T-cell (primary cell): ENCODE data around the gene SNX2. TPM values are rescaled to one million over a fixed set of nuclear protein-coding genes. Genes with fewer than 3 reads are reported as not detected.
A peak's percentile ranks its signal among the peaks of the same experiment; 100 is the strongest.
"Not testable (repeated sequence)": the region's sequence is repeated elsewhere in the genome, so short reads cannot be mapped to it uniquely, and the experiment has no call there.

Source experiments
- ATAC-seq, 4 experiments: fragments of 200-7000 bp in 3 of 4; fragments of 150-1000 bp in 1 of 4; cut with Tn5 transposase; replicated peaks in 1 of 4; 1 replicate in 3 of 4; 2 replicates in 1 of 4; pipeline ENCODE4 v1.10.0; 2021; ENCODE audit warnings: moderate library complexity in 3 of 4, mild to moderate bottlenecking in 2 of 4, moderate number of reproducible peaks in 1 of 4
- CTCF ChIA-PET, 2 donors: fragments of 300-600 bp; sonication (Branson Sonifier 250); formaldehyde crosslinking; loops; one replicate each; lab custom pipeline; 2022; ENCODE audit warnings: antibody characterized with exemption in 2 of 2; lab: Charles Lee
- POLR2A ChIA-PET, 2 donors: fragments of 300-600 bp; sonication (Branson Sonifier 250); formaldehyde crosslinking; loops; one replicate each; lab custom pipeline; 2022; ENCODE audit warnings: antibody characterized with exemption in 2 of 2; lab: Charles Lee
- DNase-seq, 35 experiments: peaks; one replicate each; pipeline versions ENCODE4 v3.0.0 to v3.0.0-alpha.2; 2013 to 2023
- H3K27ac ChIP-seq: one replicate; pipeline ENCODE4 v1.5.1; 2013; ENCODE audit warnings: low read length
- H3K27me3 ChIP-seq, 2 experiments: replicated peaks in 1 of 2; 1 replicate in 1 of 2; 2 replicates in 1 of 2; pipeline versions ENCODE4 v1.6.1 to v1.7.0; 2013; ENCODE audit warnings: low read length in 1 of 2, mixed read lengths in 1 of 2; ENCODE audit not compliant: control insufficient read depth in 2 of 2, insufficient read depth in 2 of 2; ENCODE audit errors: extremely low read depth in 1 of 2
- H3K36me3 ChIP-seq, 2 donors: 1 replicate in 1 of 2; 2 replicates in 1 of 2; pipeline versions ENCODE4 v1.6.1 to v1.7.0; 2013; ENCODE audit warnings: low read length in 1 of 2; ENCODE audit not compliant: control insufficient read depth in 2 of 2, insufficient read depth in 1 of 2; ENCODE audit errors: extremely low read depth in 1 of 2
- H3K4me1 ChIP-seq, 2 experiments: 1 replicate in 1 of 2; 2 replicates in 1 of 2; pipeline versions ENCODE4 v1.6.1 to v1.7.0; 2013; ENCODE audit warnings: low read length in 2 of 2, mixed read lengths in 1 of 2; ENCODE audit not compliant: insufficient read depth in 2 of 2, control insufficient read depth in 1 of 2; ENCODE audit errors: extremely low read depth in 1 of 2
- H3K4me3 ChIP-seq, 2 donors: 1 replicate in 1 of 2; 2 replicates in 1 of 2; pipeline versions ENCODE4 v1.5.1 to v1.7.0; 2013; ENCODE audit warnings: mild to moderate bottlenecking in 2 of 2, low read length in 1 of 2, moderate library complexity in 1 of 2; ENCODE audit not compliant: control insufficient read depth in 1 of 2; ENCODE audit errors: extremely low read depth in 1 of 2
- H3K9me3 ChIP-seq: 2 replicates; pipeline ENCODE4 v1.7.0; 2013
- H3K27ac Mint-ChIP-seq, 2 donors: one replicate each; pipeline ENCODE4 v1.8.0; 2020 to 2021; ENCODE audit warnings: mild to moderate bottlenecking in 2 of 2, mixed read lengths in 2 of 2
- H3K27me3 Mint-ChIP-seq, 2 donors: one replicate each; pipeline ENCODE4 v1.8.0; 2021 to 2022; ENCODE audit warnings: mixed read lengths in 2 of 2
- H3K36me3 Mint-ChIP-seq: one replicate; pipeline ENCODE4 v1.8.0; 2021; ENCODE audit warnings: mixed read lengths
- H3K4me1 Mint-ChIP-seq, 3 donors: one replicate each; pipeline ENCODE4 v1.8.0; 2020 to 2022; ENCODE audit warnings: mixed read lengths in 3 of 3, mild to moderate bottlenecking in 1 of 3
- H3K4me3 Mint-ChIP-seq, 3 donors: one replicate each; pipeline ENCODE4 v1.8.0; 2020 to 2022; ENCODE audit warnings: mild to moderate bottlenecking in 3 of 3, mixed read lengths in 3 of 3, moderate library complexity in 3 of 3
- H3K9me3 Mint-ChIP-seq, 3 donors: one replicate each; pipeline ENCODE4 v1.8.0; 2020 to 2022; ENCODE audit warnings: mixed read lengths in 3 of 3
- WGBS: methylation state at CpG from one replicate; pipeline ENCODE4 v1.1.5; 2013; ENCODE audit warnings: missing lambda C conversion rate; ENCODE audit not compliant: insufficient coverage; 5-methylcytosine and 5-hydroxymethylcytosine counted together
- total RNA-seq, 35 experiments: library from RNA in 6 of 35; stranded (reverse) in 6 of 35; fragments of 120-200 nt in 1 of 35; gene quantifications; one replicate each; pipeline versions ENCODE4 v1.2.1 to v1.2.4 and lab custom pipeline; 2013 to 2026

SNX2 gene
- total RNA-seq, 5 donors from 2014 or later (not counting 1 experiment from before 2014, with no cell fraction given): 41.8 to 56.3 (median 47.8) TPM

- no peak for ATAC-seq
- H3K4me1 Mint-ChIP-seq: peaks cover 14 to 25% (median 15%) of the 10 kb centered on the region in 3 donors
- H3K36me3 Mint-ChIP-seq: no peaks in the 10 kb centered on the region
- H3K27ac Mint-ChIP-seq: peak overlapping the region; percentile 19 to 28
- no peak overlapping the region for H3K4me3 ChIP-seq
- 83% methylated on average over 1 of the region's 1 CpG for WGBS
- no peak overlapping the region for H3K4me3 Mint-ChIP-seq
- no peaks in the 10 kb centered on the region for H3K9me3 ChIP-seq
- no peaks in the 10 kb centered on the region for H3K27me3 Mint-ChIP-seq
- CTCF ChIA-PET: no interaction called here
- no peaks in the 10 kb centered on the region for H3K36me3 ChIP-seq
- POLR2A ChIA-PET: interaction anchor here in 1 of 2 donors (0.6 kb wide), 1 partner anchor 64 kb away, joined by 4 read pairs; no protein-coding TSS in a partner anchor
- H3K4me1 ChIP-seq: peaks cover under 1 to 7% of the 10 kb centered on the region in 2 experiments
- H3K9me3 Mint-ChIP-seq: no peaks in the 10 kb centered on the region
- no peak for DNase-seq
- H3K27ac ChIP-seq: no peak overlapping the region
- no peaks in the 10 kb centered on the region for H3K27me3 ChIP-seq
These were observed 74.9 kb downstream of the SNX2 start for GRCh38 chr5:122849771-122850170.

DNA sequence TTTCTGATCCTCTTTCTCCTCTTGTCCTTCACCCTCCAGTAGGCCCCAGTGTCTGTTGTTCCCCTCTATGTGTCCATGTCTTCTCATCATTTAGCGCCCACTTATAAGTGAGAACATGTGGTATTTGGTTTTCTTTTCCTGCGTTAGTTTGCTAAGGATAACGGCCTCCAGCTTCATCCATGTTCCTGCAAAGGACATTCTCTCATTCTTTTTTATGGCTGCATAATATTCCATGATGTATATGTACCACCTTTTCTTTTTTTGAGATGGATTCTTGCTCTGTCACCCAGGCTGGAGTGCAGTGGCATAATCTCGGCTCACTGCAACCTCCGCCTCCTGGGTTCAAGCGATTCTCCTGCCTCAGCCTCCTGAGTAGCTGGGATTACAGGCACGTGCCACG is 82.7 kb downstream of the SNX2 start:
- no CpG with 5 or more reads among the region's 8 CpGs for WGBS
- H3K4me1 Mint-ChIP-seq, H3K4me3 Mint-ChIP-seq, POLR2A ChIA-PET, H3K27ac ChIP-seq, H3K27me3 ChIP-seq, H3K4me3 ChIP-seq, H3K27me3 Mint-ChIP-seq, ATAC-seq, H3K27ac Mint-ChIP-seq, H3K9me3 ChIP-seq, H3K4me1 ChIP-seq, H3K9me3 Mint-ChIP-seq, H3K36me3 ChIP-seq, DNase-seq, CTCF ChIA-PET: not testable (repeated sequence)
- peaks cover 11% of the 10 kb centered on the region for H3K36me3 Mint-ChIP-seq

DNA sequence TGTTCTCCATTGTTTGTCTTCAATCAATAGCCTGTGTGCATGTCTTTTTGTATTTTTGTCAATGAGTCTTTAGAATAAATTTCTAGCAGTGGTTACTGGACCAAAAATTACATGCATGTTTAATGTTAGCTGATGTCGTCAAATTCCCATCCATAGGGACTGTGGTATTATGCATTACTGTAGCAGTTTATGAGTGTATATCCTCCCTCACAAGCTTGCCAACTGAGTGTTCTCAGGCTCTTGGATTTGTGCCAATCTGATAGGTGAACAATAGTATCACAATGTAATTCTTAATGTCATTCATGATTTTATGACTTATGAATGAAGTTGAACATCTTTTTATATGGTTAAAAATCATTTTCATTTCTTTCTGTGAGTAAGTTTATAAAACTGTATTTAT is 83.6 kb downstream of the SNX2 start:
- Mint-ChIP-seq H3K27me3 (peaks cover 0 to 4% of the 10 kb centered on the region in 2 donors), H3K36me3 (peaks cover 11% of the 10 kb centered on the region), H3K4me3 (no peak overlapping the region), H3K9me3 (peaks cover 0 to 4% (median 4%) of the 10 kb centered on the region in 3 donors), H3K27ac (no peak overlapping the region), H3K4me1 (no peaks in the 10 kb centered on the region)
- Histone ChIP-seq H3K36me3 (no peaks in the 10 kb centered on the region), H3K27me3 (no peaks in the 10 kb centered on the region), H3K9me3 (no peaks in the 10 kb centered on the region), H3K27ac (no peak overlapping the region), H3K4me3 (no peak overlapping the region), H3K4me1 (no peaks in the 10 kb centered on the region)
- no peak for DNase-seq
- WGBS: no CpG with 5 or more reads among the region's 1 CpG
- ChIA-PET POLR2A (no interaction called here), CTCF (no interaction called here)
- ATAC-seq: no peak

DNA sequence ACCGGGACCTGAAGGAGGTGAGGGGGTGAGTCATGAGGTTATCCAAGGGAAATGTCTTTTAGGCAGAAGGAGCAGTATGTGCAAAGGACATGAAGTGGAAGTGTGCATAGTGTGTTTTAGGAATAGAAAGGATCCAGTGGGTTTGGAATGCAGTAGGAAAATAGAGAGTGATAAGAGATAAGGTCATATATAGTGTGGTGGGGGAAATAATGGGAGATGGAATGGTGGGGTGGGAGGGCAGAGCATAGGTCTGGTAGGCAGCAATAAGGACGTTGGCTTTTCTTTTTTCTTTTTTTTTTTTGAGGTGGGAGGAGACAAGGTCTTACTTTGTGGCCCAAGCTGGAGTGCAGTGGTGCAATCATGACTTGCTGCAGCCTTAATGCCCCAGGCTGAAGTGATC is 88.4 kb downstream of the SNX2 start:
- Histone ChIP-seq H3K4me1 (no peaks in the 10 kb centered on the region), H3K4me3 (no peak overlapping the region), H3K27me3 (no peaks in the 10 kb centered on the region), H3K9me3 (no peaks in the 10 kb centered on the region), H3K36me3 (no peaks in the 10 kb centered on the region), H3K27ac (no peak overlapping the region)
- no peak overlapping the region for H3K27ac Mint-ChIP-seq
- peaks cover 0 to 4% (median 0%) of the 10 kb centered on the region in 3 donors for H3K9me3 Mint-ChIP-seq
- ChIA-PET CTCF (no interaction called here), POLR2A (no interaction called here)
- peaks cover 0 to 4% of the 10 kb centered on the region in 2 donors for H3K27me3 Mint-ChIP-seq
- no peak for DNase-seq
- ATAC-seq: no peak
- H3K4me3 Mint-ChIP-seq: no peak overlapping the region
- peaks cover 8% of the 10 kb centered on the region for H3K36me3 Mint-ChIP-seq
- peaks cover 0 to 5% (median 1%) of the 10 kb centered on the region in 3 donors for H3K4me1 Mint-ChIP-seq
- whole genome bisulfite sequencing: 51% methylated on average over 2 of the region's 2 CpGs

- CTCF ChIA-PET: no interaction called here
- peaks cover 8% of the 10 kb centered on the region for H3K36me3 Mint-ChIP-seq
- Histone ChIP-seq H3K9me3 (no peaks in the 10 kb centered on the region), H3K27me3 (no peaks in the 10 kb centered on the region), H3K36me3 (no peaks in the 10 kb centered on the region), H3K4me1 (no peaks in the 10 kb centered on the region), H3K27ac (no peak overlapping the region), H3K4me3 (no peak overlapping the region)
- peaks cover 0 to 4% of the 10 kb centered on the region in 2 donors for H3K27me3 Mint-ChIP-seq
- no CpG with 5 or more reads among the region's 4 CpGs for WGBS
- H3K4me3 Mint-ChIP-seq: no peak overlapping the region
- peaks cover 0 to 5% (median 1%) of the 10 kb centered on the region in 3 donors for H3K4me1 Mint-ChIP-seq
- no peak overlapping the region for H3K27ac Mint-ChIP-seq
- POLR2A ChIA-PET: no interaction called here
- H3K9me3 Mint-ChIP-seq: peaks cover 0 to 4% (median 0%) of the 10 kb centered on the region in 3 donors
- DNase-seq: no peak
- no peak for ATAC-seq
These were observed 88.8 kb downstream of the SNX2 start for GRCh38 chr5:122863721-122864120.

DNA sequence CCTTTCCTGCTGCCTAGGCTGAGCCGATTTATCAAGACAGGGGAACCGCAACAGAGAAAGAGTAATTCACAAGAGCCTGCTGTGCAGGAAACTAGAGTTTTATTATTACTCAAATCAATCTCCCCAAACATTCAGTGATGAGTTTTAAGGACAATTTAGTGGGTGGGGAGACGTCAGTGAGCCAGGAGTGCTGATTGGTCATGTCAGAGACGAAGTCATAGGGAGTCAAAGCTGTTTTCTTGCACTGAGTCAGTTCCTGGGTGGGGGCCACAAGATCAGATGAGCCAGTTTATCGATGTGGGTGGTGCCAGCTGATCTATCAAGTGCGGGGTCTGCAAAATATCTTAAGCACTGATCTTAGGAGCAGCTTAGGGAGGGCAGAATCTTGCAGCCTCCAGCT is 89.5 kb downstream of the SNX2 start:
- H3K27me3 Mint-ChIP-seq: peaks cover 0 to 4% of the 10 kb centered on the region in 2 donors
- H3K27ac ChIP-seq: no peak overlapping the region
- H3K9me3 Mint-ChIP-seq: peaks cover 0 to 4% (median 0%) of the 10 kb centered on the region in 3 donors
- H3K4me1 Mint-ChIP-seq: peaks cover 0 to 5% (median 1%) of the 10 kb centered on the region in 3 donors
- H3K36me3 ChIP-seq: no peaks in the 10 kb centered on the region
- no peaks in the 10 kb centered on the region for H3K27me3 ChIP-seq
- H3K4me1 ChIP-seq: no peaks in the 10 kb centered on the region
- CTCF ChIA-PET: no interaction called here
- POLR2A ChIA-PET: no interaction called here
- no peaks in the 10 kb centered on the region for H3K9me3 ChIP-seq
- no peak overlapping the region for H3K4me3 ChIP-seq
- WGBS: 80% methylated on average over 1 of the region's 6 CpGs
- H3K36me3 Mint-ChIP-seq: peaks cover 8% of the 10 kb centered on the region
- H3K27ac Mint-ChIP-seq: no peak overlapping the region
- no peak overlapping the region for H3K4me3 Mint-ChIP-seq
- ATAC-seq (no peak), DNase-seq (no peak)

GRCh38 chr5:122864842-122865241 is 90.0 kb downstream of the SNX2 start:
- POLR2A ChIA-PET: no interaction called here

More at GRCh38 chr5:122864842-122865241, 90.0 kb downstream of the SNX2 start:
- H3K27ac ChIP-seq: no peak overlapping the region
- no peak overlapping the region for H3K4me3 ChIP-seq
- Mint-ChIP-seq H3K4me1 (peaks cover 0 to 5% (median 1%) of the 10 kb centered on the region in 3 donors), H3K36me3 (peaks cover 8% of the 10 kb centered on the region), H3K4me3 (no peak overlapping the region), H3K27ac (no peak overlapping the region), H3K27me3 (peaks cover 0 to 4% of the 10 kb centered on the region in 2 donors), H3K9me3 (peaks cover 0 to 4% (median 0%) of the 10 kb centered on the region in 3 donors)
- H3K4me1 ChIP-seq: no peaks in the 10 kb centered on the region
- CTCF ChIA-PET: no interaction called here
- no peaks in the 10 kb centered on the region for H3K27me3 ChIP-seq
- H3K9me3 ChIP-seq: no peaks in the 10 kb centered on the region
- WGBS: no CpG with 5 or more reads among the region's 1 CpG
- no peak for DNase-seq
- no peak for ATAC-seq
- H3K36me3 ChIP-seq: no peaks in the 10 kb centered on the region
